Hepatocyte (in vitro differentiated cells): ENCODE measurements around the gene SLC35F6.

Experiments
- EZH2 ChIP-seq: fragments of 200-600 bp; sonication (generic); IDR thresholded peaks from 2 replicates; pipeline ENCODE4 v1.6.1; 2016; ENCODE audit warnings: antibody characterized with exemption, mild to moderate bottlenecking, borderline replicate concordance
- EZH2phosphoT487 ChIP-seq: fragments of 200-600 bp; sonication (generic); IDR thresholded peaks from one replicate; pipeline ENCODE4 v1.6.1; 2018; ENCODE audit warnings: antibody characterized with exemption, mild to moderate bottlenecking, low read depth, moderate library complexity; ENCODE audit not compliant: unreplicated experiment, severe bottlenecking
- TF ChIP-seq, protein P1 (sequence below): fragments of 200-600 bp; sonication (generic); IDR thresholded peaks from 2 replicates; pipeline ENCODE4 v1.5.1; 2016; ENCODE audit warnings: antibody characterized with exemption, mild to moderate bottlenecking; ENCODE audit not compliant: poor library complexity

DNA sequence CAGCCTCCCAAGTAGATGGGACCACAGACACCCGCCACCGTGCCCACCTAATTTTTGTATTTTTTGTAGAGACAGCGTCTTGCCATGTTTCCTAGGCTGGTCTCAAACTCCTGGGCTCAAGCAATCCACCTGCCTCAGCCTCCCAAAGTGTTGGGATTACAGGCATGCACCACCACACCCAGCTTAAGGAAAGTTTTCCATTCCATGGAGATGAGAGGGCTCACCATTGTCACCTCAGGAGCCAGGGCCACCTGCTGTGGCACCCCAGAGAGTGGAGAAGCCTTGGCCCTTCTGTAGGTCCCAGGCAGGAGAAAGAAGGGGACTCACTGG is 4.6 kb downstream of the SLC35F6 start:
- TF ChIP-seq, protein P1, sequence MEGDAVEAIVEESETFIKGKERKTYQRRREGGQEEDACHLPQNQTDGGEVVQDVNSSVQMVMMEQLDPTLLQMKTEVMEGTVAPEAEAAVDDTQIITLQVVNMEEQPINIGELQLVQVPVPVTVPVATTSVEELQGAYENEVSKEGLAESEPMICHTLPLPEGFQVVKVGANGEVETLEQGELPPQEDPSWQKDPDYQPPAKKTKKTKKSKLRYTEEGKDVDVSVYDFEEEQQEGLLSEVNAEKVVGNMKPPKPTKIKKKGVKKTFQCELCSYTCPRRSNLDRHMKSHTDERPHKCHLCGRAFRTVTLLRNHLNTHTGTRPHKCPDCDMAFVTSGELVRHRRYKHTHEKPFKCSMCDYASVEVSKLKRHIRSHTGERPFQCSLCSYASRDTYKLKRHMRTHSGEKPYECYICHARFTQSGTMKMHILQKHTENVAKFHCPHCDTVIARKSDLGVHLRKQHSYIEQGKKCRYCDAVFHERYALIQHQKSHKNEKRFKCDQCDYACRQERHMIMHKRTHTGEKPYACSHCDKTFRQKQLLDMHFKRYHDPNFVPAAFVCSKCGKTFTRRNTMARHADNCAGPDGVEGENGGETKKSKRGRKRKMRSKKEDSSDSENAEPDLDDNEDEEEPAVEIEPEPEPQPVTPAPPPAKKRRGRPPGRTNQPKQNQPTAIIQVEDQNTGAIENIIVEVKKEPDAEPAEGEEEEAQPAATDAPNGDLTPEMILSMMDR: no peak
- TF ChIP-seq EZH2 (no peak), EZH2phosphoT487 (no peak)
